Endothelial cell (in vitro differentiated cells): ENCODE measurements around the gene SCT. TPM values are rescaled to one million over a fixed set of nuclear protein-coding genes. Genes with fewer than 3 reads are reported as not detected.

Experiments
- DNase-seq: peaks from one replicate; pipeline ENCODE4 v3.0.0; 2021; ENCODE audit warnings: low spot score
- H3K27ac Mint-ChIP-seq: one replicate; pipeline ENCODE4 v1.8.0; 2021; ENCODE audit warnings: mixed read lengths, inconsistent platforms; ENCODE audit not compliant: unreplicated experiment
- H3K27me3 Mint-ChIP-seq: one replicate; pipeline ENCODE4 v1.8.0; 2021; ENCODE audit warnings: mild to moderate bottlenecking, moderate library complexity, mixed read lengths, inconsistent platforms; ENCODE audit not compliant: unreplicated experiment
- H3K36me3 Mint-ChIP-seq: one replicate; pipeline ENCODE4 v1.8.0; 2021; ENCODE audit warnings: mild to moderate bottlenecking, low read depth, mixed read lengths, inconsistent platforms; ENCODE audit not compliant: unreplicated experiment
- H3K4me1 Mint-ChIP-seq: one replicate; pipeline ENCODE4 v1.8.0; 2021; ENCODE audit warnings: mild to moderate bottlenecking, mixed read lengths, inconsistent platforms; ENCODE audit not compliant: unreplicated experiment
- H3K4me3 Mint-ChIP-seq: one replicate; pipeline ENCODE4 v1.8.0; 2021; ENCODE audit warnings: mild to moderate bottlenecking, mixed read lengths, inconsistent platforms; ENCODE audit not compliant: unreplicated experiment
- H3K9me3 Mint-ChIP-seq: one replicate; pipeline ENCODE4 v1.8.0; 2021; ENCODE audit warnings: mixed read lengths, inconsistent platforms; ENCODE audit not compliant: unreplicated experiment
- total RNA-seq: library from RNA; stranded (reverse); fragmentation: NEBNext Ultra II Directional; extraction: Animal tissue kit (Norgen Biotek cat#: 25700); gene quantifications from one replicate; pipeline ENCODE4 v1.2.1, GENCODE V29; 2021; ENCODE audit not compliant: unreplicated experiment
- TF ChIP-seq, protein P1 (sequence below): fragments of 200-600 bp; sonication (generic); IDR thresholded peaks from one replicate; pipeline ENCODE4 v1.5.0; 2021; ENCODE audit warnings: antibody characterized with exemption; ENCODE audit not compliant: unreplicated experiment

SCT gene
- total RNA-seq, 1 donor from 2014 or later, result 1.8 TPM

- H3K27me3 Mint-ChIP-seq, result peaks cover 7% of the 10 kb centered on the region
- no peaks in the 10 kb centered on the region for H3K4me1 Mint-ChIP-seq
- H3K27ac Mint-ChIP-seq, result no peak overlapping the region
- no peaks in the 10 kb centered on the region for H3K9me3 Mint-ChIP-seq
- TF ChIP-seq, protein P1, sequence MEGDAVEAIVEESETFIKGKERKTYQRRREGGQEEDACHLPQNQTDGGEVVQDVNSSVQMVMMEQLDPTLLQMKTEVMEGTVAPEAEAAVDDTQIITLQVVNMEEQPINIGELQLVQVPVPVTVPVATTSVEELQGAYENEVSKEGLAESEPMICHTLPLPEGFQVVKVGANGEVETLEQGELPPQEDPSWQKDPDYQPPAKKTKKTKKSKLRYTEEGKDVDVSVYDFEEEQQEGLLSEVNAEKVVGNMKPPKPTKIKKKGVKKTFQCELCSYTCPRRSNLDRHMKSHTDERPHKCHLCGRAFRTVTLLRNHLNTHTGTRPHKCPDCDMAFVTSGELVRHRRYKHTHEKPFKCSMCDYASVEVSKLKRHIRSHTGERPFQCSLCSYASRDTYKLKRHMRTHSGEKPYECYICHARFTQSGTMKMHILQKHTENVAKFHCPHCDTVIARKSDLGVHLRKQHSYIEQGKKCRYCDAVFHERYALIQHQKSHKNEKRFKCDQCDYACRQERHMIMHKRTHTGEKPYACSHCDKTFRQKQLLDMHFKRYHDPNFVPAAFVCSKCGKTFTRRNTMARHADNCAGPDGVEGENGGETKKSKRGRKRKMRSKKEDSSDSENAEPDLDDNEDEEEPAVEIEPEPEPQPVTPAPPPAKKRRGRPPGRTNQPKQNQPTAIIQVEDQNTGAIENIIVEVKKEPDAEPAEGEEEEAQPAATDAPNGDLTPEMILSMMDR, result no peak
- no peak overlapping the region for H3K4me3 Mint-ChIP-seq
- H3K36me3 Mint-ChIP-seq, result peaks cover 20% of the 10 kb centered on the region
- no peak for DNase-seq
Observed at GRCh38 chr11:605286-606129, 21.5 kb downstream of the SCT start.

GRCh38 chr11:603154-603553 is 23.8 kb downstream of the SCT start:
- Mint-ChIP-seq H3K4me3 (no peak overlapping the region), H3K27me3 (peaks cover 4% of the 10 kb centered on the region), H3K9me3 (no peaks in the 10 kb centered on the region), H3K36me3 (peaks cover 26% of the 10 kb centered on the region), H3K4me1 (no peaks in the 10 kb centered on the region), H3K27ac (no peak overlapping the region)
- no peak for DNase-seq
- TF ChIP-seq, protein P1, result no peak

GRCh38 chr11:601573-602245 is 25.3 kb downstream of the SCT start:
- no peaks in the 10 kb centered on the region for H3K4me1 Mint-ChIP-seq
- TF ChIP-seq, protein P1, result no peak
- no peak overlapping the region for H3K4me3 Mint-ChIP-seq
- peaks cover 4% of the 10 kb centered on the region for H3K27me3 Mint-ChIP-seq
- no peak overlapping the region for H3K27ac Mint-ChIP-seq
- no peaks in the 10 kb centered on the region for H3K9me3 Mint-ChIP-seq
- H3K36me3 Mint-ChIP-seq, result peaks cover 29% of the 10 kb centered on the region
- no peak for DNase-seq

DNA sequence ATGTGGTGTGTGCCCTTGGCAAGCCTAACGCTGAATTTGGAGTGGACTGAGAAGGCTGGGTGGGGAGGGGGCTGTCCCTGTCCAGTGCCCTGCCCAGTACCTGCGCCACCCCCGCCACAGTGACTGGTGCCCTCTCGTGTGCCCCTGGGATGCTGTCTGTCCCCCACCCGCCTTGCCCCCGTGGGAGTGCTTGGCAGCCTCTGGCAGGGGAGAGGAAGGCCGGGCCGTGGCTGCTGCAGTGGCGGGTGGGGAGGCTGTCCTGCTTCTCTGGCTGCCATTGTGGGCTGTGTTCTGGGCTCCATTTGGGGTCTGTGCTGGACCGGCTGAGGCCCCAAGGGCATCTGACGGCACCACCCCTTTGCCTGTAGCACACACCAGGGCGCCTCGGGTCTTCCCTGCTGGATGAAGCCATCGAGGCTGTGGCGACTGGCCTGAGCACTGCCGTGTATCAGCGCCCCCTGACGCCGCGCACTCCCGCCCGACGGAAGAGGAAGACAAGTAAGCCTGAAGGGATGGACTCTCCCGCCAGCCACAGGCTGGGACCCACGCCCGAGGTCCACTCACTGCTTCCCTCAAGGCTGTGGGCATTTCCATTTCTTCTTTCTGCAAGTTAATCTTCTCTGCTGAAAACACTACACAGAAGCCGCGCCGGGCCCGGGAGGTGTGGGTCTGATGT is 28.8 kb downstream of the SCT start:
- Mint-ChIP-seq H3K27me3 (peaks cover 6% of the 10 kb centered on the region), H3K36me3 (peaks cover 32% of the 10 kb centered on the region)

More for the DNA sequence above, 28.8 kb downstream of the SCT start:
- H3K9me3 Mint-ChIP-seq, result no peaks in the 10 kb centered on the region
- no peak overlapping the region for H3K4me3 Mint-ChIP-seq
- TF ChIP-seq, protein P1, result no peak
- H3K27ac Mint-ChIP-seq, result no peak overlapping the region
- no peak for DNase-seq
- no peaks in the 10 kb centered on the region for H3K4me1 Mint-ChIP-seq
